ENCODE measurements around the gene PCDHGB3.

DNA sequence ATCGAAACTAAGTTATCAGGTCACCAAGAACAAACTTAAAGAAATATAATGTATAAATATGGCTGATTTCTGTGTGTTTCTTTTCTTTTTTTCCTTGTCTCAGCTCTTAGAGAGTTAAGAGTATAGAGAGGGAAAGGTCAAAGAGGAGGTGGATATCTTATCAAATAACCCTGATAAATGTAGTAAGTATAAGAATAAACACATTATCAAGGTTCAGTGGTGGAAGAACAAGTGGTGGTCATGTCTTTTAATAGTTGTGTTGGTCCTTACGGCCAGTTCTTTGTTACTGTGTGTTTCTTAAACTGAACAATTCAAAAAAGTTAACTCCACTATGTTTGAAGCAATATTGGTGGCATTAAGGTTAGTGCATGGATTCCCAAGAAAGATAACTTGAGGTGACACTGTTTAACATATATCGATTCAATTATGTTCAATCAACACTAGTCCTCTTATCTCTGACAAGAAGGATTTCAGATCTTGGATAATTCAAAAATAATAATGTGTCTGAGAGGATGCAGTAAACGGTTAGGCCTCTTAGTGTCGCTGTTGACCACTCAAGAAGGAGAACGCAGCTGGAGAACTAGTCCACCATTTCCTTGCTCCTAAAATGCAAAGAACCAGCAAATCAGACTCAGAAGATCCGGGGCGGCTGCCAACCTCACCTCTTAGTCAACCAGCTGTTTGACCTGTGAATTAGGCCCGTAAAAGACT is 26.6 kb upstream of the PCDHGB3 start, which contains the start of gene PCDHGA3:
- no peak for TF ChIP-seq POLR2AphosphoS5 (IDR thresholded peaks at IDR 0.05; ENCODE audit: low read depth, low read length)
- TF ChIP-seq POLR2A (IDR thresholded peaks at IDR 0.05; ENCODE audit: low read depth, low read length), result no peak

Measured in GM12892 (cell line).